Thyroid gland (tissue), 4 donors: Measurements from ENCODE around the gene CCDC80. TPM values are rescaled to one million over a fixed set of nuclear protein-coding genes. Genes with fewer than 3 reads are reported as not detected.

Source experiments
- DNase-seq, 2 donors: peaks; one replicate each; pipeline ENCODE4 v3.0.0-alpha.2; 2019
- H3K27ac ChIP-seq, 3 donors: fragments of 200-600 bp; sonication (generic); 1 replicate in 2 of 3; 2 replicates in 1 of 3; pipeline ENCODE4 v1.5.1; 2016 to 2019; ENCODE audit warnings: mild to moderate bottlenecking in 1 of 3, moderate library complexity in 1 of 3
- H3K27me3 ChIP-seq: fragments of 200-600 bp; sonication (generic); one replicate; pipeline ENCODE4 v1.5.1; 2019
- H3K36me3 ChIP-seq, 2 donors: fragments of 200-600 bp; sonication (generic); one replicate each; pipeline ENCODE4 v1.5.1; 2016 to 2019
- H3K4me1 ChIP-seq, 2 donors: fragments of 200-600 bp; sonication (generic); one replicate each; pipeline ENCODE4 v1.5.1; 2017 to 2019
- H3K4me3 ChIP-seq, 3 donors: fragments of 200-600 bp; sonication (generic); replicated peaks in 1 of 3; 1 replicate in 2 of 3; 2 replicates in 1 of 3; pipeline ENCODE4 v1.5.1; 2016; ENCODE audit warnings: mild to moderate bottlenecking in 1 of 3
- H3K9me3 ChIP-seq: fragments of 200-600 bp; sonication (generic); one replicate; pipeline ENCODE4 v1.5.1; 2017
- POLR2A ChIP-seq, 2 donors: fragments of 450-650 bp; IDR thresholded peaks; one replicate each; pipeline ENCODE4 v1.6.1; 2017; ENCODE audit warnings: antibody characterized with exemption in 2 of 2, mild to moderate bottlenecking in 2 of 2, moderate library complexity in 1 of 2
- WGBS, 2 donors: methylation state at CpG; one replicate each; pipeline ENCODE4 v1.1.5; 2017; 5-methylcytosine and 5-hydroxymethylcytosine counted together
- intact Hi-C: fragments of 100-400 bp; cut with DNase I; formaldehyde crosslinking; loops from one replicate; pipeline ENCODE4 v1.15.1; 2023
- total RNA-seq, 4 donors: library from RNA; depleted of rRNA; stranded (reverse); fragments of >200 nt; gene quantifications; one replicate each; pipeline ENCODE4 v1.2.3, GENCODE V29; 2016
- TF ChIP-seq, protein P1 (sequence below), 6 experiments: fragments of 200-600 bp in 3 of 6; fragments of 450-650 bp in 3 of 6; sonication (generic) in 3 of 6; IDR thresholded peaks; one replicate each; pipeline ENCODE4 v1.5.1; 2016 to 2019; ENCODE audit warnings: antibody characterized with exemption in 6 of 6, mild to moderate bottlenecking in 2 of 6, inconsistent platforms in 1 of 6, moderate library complexity in 1 of 6

CCDC80 gene
- total RNA-seq, 4 donors from 2014 or later: 41.5 to 100 (median 63.7) TPM

DNA sequence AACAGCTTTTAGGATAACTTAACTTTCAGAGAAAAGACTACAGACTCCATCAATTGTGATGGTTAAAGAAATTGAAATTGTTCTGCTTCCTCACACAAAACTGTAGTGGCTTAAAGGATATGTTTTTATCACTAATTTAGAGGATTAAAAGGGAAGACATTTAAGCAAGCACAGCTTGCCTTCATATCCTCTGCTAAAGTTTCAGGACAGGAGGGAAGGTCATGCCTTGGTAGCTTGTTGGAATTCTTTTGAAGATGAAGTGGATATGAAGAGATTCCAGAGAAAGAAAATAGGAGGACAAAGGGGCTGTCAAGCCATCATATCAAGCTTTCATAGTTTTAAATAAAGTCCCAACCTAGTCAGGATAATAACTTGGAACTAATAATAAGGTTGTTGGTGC lies 33.1 kb downstream of the CCDC80 start:
- H3K27ac ChIP-seq: peak overlapping the region; percentile 48 to 77 (median 73)
- no peaks in the 10 kb centered on the region for H3K9me3 ChIP-seq
- TF ChIP-seq POLR2A (IDR thresholded peaks at IDR 0.05): no peak
- TF ChIP-seq, protein P1, sequence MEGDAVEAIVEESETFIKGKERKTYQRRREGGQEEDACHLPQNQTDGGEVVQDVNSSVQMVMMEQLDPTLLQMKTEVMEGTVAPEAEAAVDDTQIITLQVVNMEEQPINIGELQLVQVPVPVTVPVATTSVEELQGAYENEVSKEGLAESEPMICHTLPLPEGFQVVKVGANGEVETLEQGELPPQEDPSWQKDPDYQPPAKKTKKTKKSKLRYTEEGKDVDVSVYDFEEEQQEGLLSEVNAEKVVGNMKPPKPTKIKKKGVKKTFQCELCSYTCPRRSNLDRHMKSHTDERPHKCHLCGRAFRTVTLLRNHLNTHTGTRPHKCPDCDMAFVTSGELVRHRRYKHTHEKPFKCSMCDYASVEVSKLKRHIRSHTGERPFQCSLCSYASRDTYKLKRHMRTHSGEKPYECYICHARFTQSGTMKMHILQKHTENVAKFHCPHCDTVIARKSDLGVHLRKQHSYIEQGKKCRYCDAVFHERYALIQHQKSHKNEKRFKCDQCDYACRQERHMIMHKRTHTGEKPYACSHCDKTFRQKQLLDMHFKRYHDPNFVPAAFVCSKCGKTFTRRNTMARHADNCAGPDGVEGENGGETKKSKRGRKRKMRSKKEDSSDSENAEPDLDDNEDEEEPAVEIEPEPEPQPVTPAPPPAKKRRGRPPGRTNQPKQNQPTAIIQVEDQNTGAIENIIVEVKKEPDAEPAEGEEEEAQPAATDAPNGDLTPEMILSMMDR (IDR thresholded peaks at IDR 0.05): no peak
- H3K36me3 ChIP-seq: no peaks in the 10 kb centered on the region
- H3K4me3 ChIP-seq: no peak overlapping the region
- H3K4me1 ChIP-seq: peaks cover 7 to 42% of the 10 kb centered on the region in 2 donors
- no peaks in the 10 kb centered on the region for H3K27me3 ChIP-seq
- no peak for DNase-seq
- intact Hi-C loops: no loop called here

DNA sequence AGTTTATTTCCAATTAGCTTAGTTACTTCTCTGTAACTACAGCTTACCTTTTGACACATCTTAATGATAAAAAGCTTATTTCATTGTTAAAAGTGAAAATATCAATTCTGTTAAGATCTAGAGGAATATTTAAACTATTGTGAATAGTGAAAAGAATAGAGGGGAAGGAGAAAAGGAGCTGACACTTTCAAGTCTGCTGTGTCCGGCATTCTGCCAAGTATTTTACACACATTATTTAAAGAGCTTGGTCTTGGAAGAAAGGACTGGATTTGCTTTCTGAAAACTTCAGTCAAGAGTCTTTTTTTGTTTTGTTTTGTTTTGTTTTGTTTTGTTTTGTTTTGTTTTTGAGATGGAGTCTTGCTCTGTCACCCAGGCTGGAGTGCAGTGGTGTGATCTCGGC lies 34.8 kb downstream of the CCDC80 start:
- H3K9me3 ChIP-seq: no peaks in the 10 kb centered on the region
- intact Hi-C loops: no loop called here
- no peak for TF ChIP-seq POLR2A (IDR thresholded peaks at IDR 0.05)
- TF ChIP-seq, protein P1 (IDR thresholded peaks at IDR 0.05): no peak

DNA sequence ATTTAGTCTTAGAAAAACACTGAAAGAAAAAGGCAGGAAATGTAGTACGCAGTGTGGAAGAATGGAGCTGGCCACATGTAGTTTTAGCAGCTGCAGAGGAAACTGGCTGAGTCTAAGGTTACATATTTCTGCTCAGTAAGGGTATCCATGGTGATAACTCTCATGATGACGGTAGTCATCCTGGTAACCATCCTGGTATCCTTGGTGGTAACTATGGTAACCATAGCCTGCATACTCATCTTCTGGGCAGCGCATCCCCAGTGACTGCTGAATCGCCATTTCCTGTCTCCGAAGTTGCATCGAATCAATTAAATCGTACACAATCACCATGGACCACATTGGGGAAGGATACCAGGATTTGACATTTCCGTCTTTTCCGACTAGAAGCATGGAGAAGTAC lies 35.7 kb downstream of the CCDC80 start:
- no peak for TF ChIP-seq POLR2A (IDR thresholded peaks at IDR 0.05)
- TF ChIP-seq, protein P1 (IDR thresholded peaks at IDR 0.05): no peak
- Histone ChIP-seq H3K4me1 (peaks cover 7 to 42% of the 10 kb centered on the region in 2 donors), H3K36me3 (no peaks in the 10 kb centered on the region), H3K4me3 (no peak overlapping the region), H3K27me3 (no peaks in the 10 kb centered on the region), H3K9me3 (no peaks in the 10 kb centered on the region), H3K27ac (peak overlapping the region; percentile 45 to 77 (median 73))
- intact Hi-C loops: no loop called here
- DNase-seq: peak; percentile 6 to 13
- 31 to 36% methylated on average over 9 of the region's 9 CpGs for WGBS, 2 donors

More for the DNA sequence above, 34.8 kb downstream of the CCDC80 start:
- peaks cover 7 to 42% of the 10 kb centered on the region in 2 donors for H3K4me1 ChIP-seq
- DNase-seq: peak; percentile 36 to 38
- no peaks in the 10 kb centered on the region for H3K27me3 ChIP-seq
- 25 to 40% methylated on average over 2 of the region's 2 CpGs for WGBS, 2 donors
- H3K27ac ChIP-seq: peak overlapping the region; percentile 45 to 77 (median 73)
- no peaks in the 10 kb centered on the region for H3K36me3 ChIP-seq
- H3K4me3 ChIP-seq: no peak overlapping the region

DNA sequence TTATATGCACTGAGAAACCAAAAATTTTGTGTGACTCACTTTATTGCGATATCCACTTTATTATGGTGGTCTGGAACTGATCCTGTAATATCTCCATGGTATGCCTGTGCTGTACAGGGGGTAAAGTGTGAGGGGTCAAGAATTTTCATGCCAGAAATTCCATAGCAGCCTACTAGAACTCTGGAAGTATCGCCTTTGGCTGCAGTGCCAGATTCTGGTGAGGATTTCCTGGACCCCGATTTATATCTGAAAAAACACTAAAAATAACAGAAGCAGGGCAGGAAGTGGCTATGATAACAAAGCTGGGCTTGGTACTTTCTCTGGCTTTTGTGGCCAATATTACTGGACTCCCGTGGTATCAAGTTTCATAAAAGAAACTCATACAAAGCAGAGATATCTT lies 36.4 kb downstream of the CCDC80 start:
- Histone ChIP-seq H3K27me3 (no peaks in the 10 kb centered on the region), H3K27ac (peak overlapping the region; percentile 45 to 77 (median 73)), H3K4me3 (no peak overlapping the region), H3K9me3 (no peaks in the 10 kb centered on the region), H3K4me1 (peaks cover 7 to 42% of the 10 kb centered on the region in 2 donors), H3K36me3 (no peaks in the 10 kb centered on the region)
- 11 to 16% methylated on average over 4 of the region's 4 CpGs for WGBS, 2 donors
- TF ChIP-seq POLR2A (IDR thresholded peaks at IDR 0.05): no peak
- TF ChIP-seq, protein P1 (IDR thresholded peaks at IDR 0.05): no peak
- DNase-seq: peak; percentile 38 to 49
- intact Hi-C loops: no loop called here

DNA sequence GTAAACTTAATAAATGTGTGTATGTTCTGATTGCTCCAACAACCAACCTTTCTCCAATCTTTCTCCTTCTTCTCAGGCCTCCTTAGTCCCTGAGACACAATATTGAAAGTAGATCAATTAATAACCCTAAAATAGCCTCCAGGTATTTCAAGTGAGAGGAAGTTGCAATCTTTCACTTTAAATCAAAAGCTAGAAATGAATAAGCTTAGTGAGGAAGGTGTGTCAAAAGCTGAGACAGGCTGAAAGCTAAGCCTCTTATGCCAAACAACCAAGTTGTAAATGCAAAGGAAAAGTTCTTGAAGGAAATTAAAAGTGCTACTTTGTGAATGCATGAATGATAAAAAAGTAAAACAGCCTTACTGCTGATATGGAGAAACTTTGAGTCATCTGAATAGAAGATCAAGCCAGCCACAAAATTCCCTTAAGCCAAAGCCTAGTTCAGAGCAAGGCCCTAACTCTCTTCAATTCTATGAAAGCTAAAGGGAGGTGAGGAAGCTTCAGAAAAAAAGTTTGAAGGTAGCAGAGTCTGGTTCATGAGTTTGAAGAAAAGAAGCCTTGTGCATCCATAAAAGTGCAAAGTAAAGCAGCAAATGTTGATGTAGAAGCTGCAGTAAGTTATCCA lies 38.6 kb downstream of the CCDC80 start:
- Histone ChIP-seq H3K27me3 (no peaks in the 10 kb centered on the region), H3K4me1 (peaks cover 7 to 30% of the 10 kb centered on the region in 2 donors), H3K36me3 (no peaks in the 10 kb centered on the region), H3K9me3 (no peaks in the 10 kb centered on the region), H3K27ac (peak overlapping the region in 1 of 3 donors; percentile 7), H3K4me3 (no peak overlapping the region)
- DNase-seq: no peak
- intact Hi-C loops: no loop called here
- TF ChIP-seq, protein P1 (IDR thresholded peaks at IDR 0.05): no peak
